Measurements from ENCODE around the gene FRAT1. TPM values are rescaled to one million over a fixed set of nuclear protein-coding genes. Genes with fewer than 3 reads are reported as not detected.

FRAT1 gene
- total and polyA plus RNA-seq, 2 of the 8 experiments (the other 6 are each of a cell fraction or from before 2014, with no cell fraction given) = 1.9 to 5.2 TPM

GRCh38 chr10:97319671-97320479 lies 804 bp downstream of the FRAT1 start (continued):
- TF ChIP-seq CBX5 (IDR thresholded peaks at IDR 0.05; ENCODE audit: low read depth, low read length) = no peak
- no peak for TF ChIP-seq FOSL1 (IDR thresholded peaks at IDR 0.05; ENCODE audit: insufficient read depth, low read depth, low read length)
- TF ChIP-seq USF2 (IDR thresholded peaks at IDR 0.05; ENCODE audit: low read length) = no peak
- TF ChIP-seq YY1 (IDR thresholded peaks at IDR 0.05; ENCODE audit: low read depth, low read length) = no peak
- TF ChIP-seq BCL11A (IDR thresholded peaks at IDR 0.05; ENCODE audit: low read depth in 2 of 2, low read length in 2 of 2) = no peak
- no peak for TF ChIP-seq POLR2AphosphoS5 (IDR thresholded peaks at IDR 0.05; ENCODE audit: low read depth, low read length)
- no peak for TF ChIP-seq ZNF274 (IDR thresholded peaks at IDR 0.05; ENCODE audit: borderline replicate concordance, extremely low read depth, low read length)
- peak in 1 of 2 experiments; percentile 33; a peak in 3 of 4 replicates for TF ChIP-seq RAD21 (IDR thresholded peaks at IDR 0.05 in 1 of 2, conservative IDR thresholded peaks at IDR 0.05 in 1 of 2; ENCODE audit: low read depth in 2 of 2, low read length in 2 of 2)
- TF ChIP-seq SUZ12 (IDR thresholded peaks at IDR 0.05; ENCODE audit: low read length) = peak; percentile 4; the same call in 1 of the 2 replicates
- TF ChIP-seq NANOG (IDR thresholded peaks at IDR 0.05; ENCODE audit: insufficient read depth, low read depth, low read length, poor library complexity, severe bottlenecking) = no peak
- TF ChIP-seq NRF1 (IDR thresholded peaks at IDR 0.05; ENCODE audit: low read depth, low read length) = no peak
- TF ChIP-seq KDM1A (IDR thresholded peaks at IDR 0.05; ENCODE audit: borderline replicate concordance, low read length) = no peak
- no peak for TF ChIP-seq HDAC6 (IDR thresholded peaks at IDR 0.05; ENCODE audit: low read depth, low read length)
- TF ChIP-seq SIN3A (conservative IDR thresholded peaks at IDR 0.05 in 1 of 2, IDR thresholded peaks at IDR 0.05 in 1 of 2; ENCODE audit: low read depth in 1 of 2, low read length in 2 of 2) = no peak; a peak in 1 of 4 replicates
- TF ChIP-seq CTBP2 (IDR thresholded peaks at IDR 0.05; ENCODE audit: borderline replicate concordance, insufficient read depth, insufficient read length, low read length) = peak; percentile 9
- no peak for TF ChIP-seq ATF3 (IDR thresholded peaks at IDR 0.05; ENCODE audit: insufficient read depth, low read depth, low read length)
- no peak for TF ChIP-seq SIX5 (IDR thresholded peaks at IDR 0.05; ENCODE audit: low read depth, low read length)
- TF ChIP-seq CHD1 (IDR thresholded peaks at IDR 0.05; ENCODE audit: low read depth, low read length) = no peak
- TF ChIP-seq TAF7 (optimal IDR thresholded peaks at IDR 0.05; ENCODE audit: borderline replicate concordance, low read depth, low read length) = no peak
- no peak for TF ChIP-seq SP4 (IDR thresholded peaks at IDR 0.05; ENCODE audit: low read length)
- TF ChIP-seq JUND (IDR thresholded peaks at IDR 0.05; ENCODE audit: low read length) = no peak
- TF ChIP-seq SAP30 (IDR thresholded peaks at IDR 0.05; ENCODE audit: insufficient read depth, insufficient replicate concordance, low read length) = no peak

All from H1 (cell line).